Keratinocyte (primary cell): Measurements from ENCODE around the gene RCBTB2. TPM values are rescaled to one million over a fixed set of nuclear protein-coding genes. Genes with fewer than 3 reads are reported as not detected.

Experiments used
- DNase-seq: peaks from one replicate; pipeline ENCODE4 v3.0.0-alpha.2; 2011; ENCODE audit warnings: low read depth, missing footprints, low spot score
- FAIRE-seq: peaks from 2 replicates; lab custom pipeline; 2011; peaks lifted over from hg19 to GRCh38; lab: Jason Lieb, UNC
- H2AFZ ChIP-seq: 2 replicates; pipeline ENCODE4 v1.6.0; 2012; ENCODE audit warnings: low read length, control low read depth, inconsistent platforms; ENCODE audit not compliant: control insufficient read depth
- H3K27ac ChIP-seq: 2 replicates; pipeline ENCODE4 v1.5.1; 2011; ENCODE audit warnings: low read length; ENCODE audit not compliant: control insufficient read depth, insufficient read depth
- H3K27me3 ChIP-seq: 3 replicates; pipeline ENCODE4 v1.6.0; 2011; ENCODE audit warnings: low read length; ENCODE audit not compliant: control insufficient read depth, insufficient read depth; ENCODE audit errors: extremely low read depth
- H3K36me3 ChIP-seq, 2 experiments: 2 replicates in 1 of 2; 3 replicates in 1 of 2; pipeline ENCODE4 v1.5.1; 2011; ENCODE audit warnings: low read length in 2 of 2, mild to moderate bottlenecking in 1 of 2; ENCODE audit not compliant: control insufficient read depth in 2 of 2, insufficient read depth in 2 of 2; ENCODE audit errors: extremely low read depth in 1 of 2
- H3K4me1 ChIP-seq: 3 replicates; pipeline ENCODE4 v1.5.1; 2011; ENCODE audit warnings: low read length; ENCODE audit not compliant: control insufficient read depth, insufficient read depth; ENCODE audit errors: extremely low read depth
- H3K4me2 ChIP-seq: 3 replicates; pipeline ENCODE4 v1.6.0; 2011; ENCODE audit warnings: low read depth, low read length; ENCODE audit not compliant: control insufficient read depth, insufficient read depth; ENCODE audit errors: extremely low read depth
- H3K4me3 ChIP-seq, 3 experiments: fragments of 200-600 bp in 1 of 3; sonication (generic) in 1 of 3; 2 replicates in 2 of 3; 3 replicates in 1 of 3; pipeline ENCODE4 v1.5.1; 2011 to 2016; ENCODE audit warnings: low read length in 3 of 3, mild to moderate bottlenecking in 3 of 3, control low read depth in 2 of 3, inconsistent platforms in 1 of 3, low read depth in 1 of 3, mixed read lengths in 1 of 3, mixed run types in 1 of 3, moderate library complexity in 1 of 3; ENCODE audit not compliant: control insufficient read depth in 2 of 3, insufficient read depth in 2 of 3; ENCODE audit errors: extremely low read depth in 1 of 3
- H3K79me2 ChIP-seq: 2 replicates; pipeline ENCODE4 v1.6.0; 2012; ENCODE audit warnings: low read length; ENCODE audit not compliant: control insufficient read depth, insufficient read depth
- H3K9ac ChIP-seq: 3 replicates; pipeline ENCODE4 v1.6.0; 2011; ENCODE audit warnings: low read length; ENCODE audit not compliant: control insufficient read depth, insufficient read depth; ENCODE audit errors: extremely low read depth
- H3K9me1 ChIP-seq: 3 replicates; pipeline ENCODE4 v1.6.0; 2011; ENCODE audit warnings: low read length; ENCODE audit not compliant: control insufficient read depth, insufficient read depth; ENCODE audit errors: extremely low read depth
- H3K9me3 ChIP-seq: 2 replicates; pipeline ENCODE4 v1.5.1; 2012; ENCODE audit warnings: low read depth, low read length; ENCODE audit not compliant: control insufficient read depth
- H4K20me1 ChIP-seq: 3 replicates; pipeline ENCODE4 v1.6.0; 2011; ENCODE audit warnings: low read length; ENCODE audit not compliant: control insufficient read depth, insufficient read depth; ENCODE audit errors: extremely low read depth
- EZH2 ChIP-seq: IDR thresholded peaks from one replicate; pipeline ENCODE4 v1.6.1; 2012; ENCODE audit warnings: inconsistent platforms, mild to moderate bottlenecking, low read length, moderate library complexity
- dilution Hi-C: fragments of 300-500 bp; cut with MboI; formaldehyde crosslinking; loops from one replicate; pipeline ENCODE4 v1.7.0; 2020; ENCODE audit warnings: low sequenced_read_pairs; ENCODE audit not compliant: extremely low pct_ligation_motif_present
- polyA plus RNA-seq, 5 experiments: library from polyadenylated mRNA; depleted of rRNA in 3 of 5; stranded (reverse) in 3 of 5; stranded (forward) in 1 of 5; unstranded in 1 of 5; fragments of >200 nt; gene quantifications; 1 replicate in 1 of 5; 2 replicates in 3 of 5; 3 replicates in 1 of 5; pipeline versions ENCODE4 v1.2.1 to v1.2.3, GENCODE V29; 2011 to 2012; ENCODE audit warnings: missing spikeins in 2 of 5, low read depth in 1 of 5, low replicate concordance in 1 of 5
- TF ChIP-seq, protein P1 (sequence below), 3 experiments: IDR thresholded peaks in 1 of 3; conservative IDR thresholded peaks in 1 of 3; optimal IDR thresholded peaks in 1 of 3; 2 replicates in 2 of 3; 3 replicates in 1 of 3; pipeline versions ENCODE3 to v1.5.1; 2011; ENCODE audit warnings: low read length in 3 of 3, mild to moderate bottlenecking in 3 of 3, moderate library complexity in 2 of 3, control low read depth in 1 of 3, inconsistent platforms in 1 of 3; ENCODE audit not compliant: insufficient read depth in 2 of 3; ENCODE audit errors: extremely low read depth in 1 of 3

The RCBTB2 gene
- polyA plus RNA-seq, 1 donor (not counting 4 experiments of a cell fraction or from before 2014, with no cell fraction given): 5.5 TPM

DNA sequence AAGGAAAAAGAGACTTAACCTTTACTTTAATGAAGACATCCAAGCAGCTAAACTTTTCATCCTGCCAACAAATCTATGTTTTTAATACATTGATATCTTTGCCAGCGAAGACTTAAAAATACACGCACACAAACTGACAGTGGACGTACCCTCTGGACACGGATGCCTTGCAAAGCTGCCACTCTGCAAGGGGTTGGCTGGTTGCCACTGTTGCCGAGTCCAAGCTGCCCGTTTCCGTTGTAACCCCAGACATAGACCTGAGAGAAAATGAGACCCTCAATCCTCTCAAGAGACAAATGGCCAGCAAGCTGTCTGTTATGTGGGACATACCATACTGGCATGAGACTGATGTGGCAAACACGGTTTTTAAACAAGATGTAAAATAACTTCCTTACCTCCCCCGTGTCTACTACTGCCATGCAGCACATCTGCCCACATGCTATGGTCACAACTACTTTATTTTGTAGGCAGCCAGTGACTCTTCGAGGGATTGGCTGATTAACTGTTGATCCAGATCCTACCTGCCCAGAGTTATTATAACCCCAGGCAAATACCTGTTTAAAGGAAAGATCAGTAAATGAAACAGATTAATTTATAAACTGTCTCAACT lies 21.2 kb downstream of the RCBTB2 start:
- H3K79me2 ChIP-seq: no peaks in the 10 kb centered on the region
- DNase-seq (no peak), FAIRE-seq (peak; percentile 63)
- H3K27me3 ChIP-seq: no peaks in the 10 kb centered on the region
- H3K9me1 ChIP-seq: no peaks in the 10 kb centered on the region
- H3K9me3 ChIP-seq: no peaks in the 10 kb centered on the region
- H4K20me1 ChIP-seq: no peaks in the 10 kb centered on the region
- H2AFZ ChIP-seq: peak overlapping the region; percentile 67
- TF ChIP-seq, protein P1, sequence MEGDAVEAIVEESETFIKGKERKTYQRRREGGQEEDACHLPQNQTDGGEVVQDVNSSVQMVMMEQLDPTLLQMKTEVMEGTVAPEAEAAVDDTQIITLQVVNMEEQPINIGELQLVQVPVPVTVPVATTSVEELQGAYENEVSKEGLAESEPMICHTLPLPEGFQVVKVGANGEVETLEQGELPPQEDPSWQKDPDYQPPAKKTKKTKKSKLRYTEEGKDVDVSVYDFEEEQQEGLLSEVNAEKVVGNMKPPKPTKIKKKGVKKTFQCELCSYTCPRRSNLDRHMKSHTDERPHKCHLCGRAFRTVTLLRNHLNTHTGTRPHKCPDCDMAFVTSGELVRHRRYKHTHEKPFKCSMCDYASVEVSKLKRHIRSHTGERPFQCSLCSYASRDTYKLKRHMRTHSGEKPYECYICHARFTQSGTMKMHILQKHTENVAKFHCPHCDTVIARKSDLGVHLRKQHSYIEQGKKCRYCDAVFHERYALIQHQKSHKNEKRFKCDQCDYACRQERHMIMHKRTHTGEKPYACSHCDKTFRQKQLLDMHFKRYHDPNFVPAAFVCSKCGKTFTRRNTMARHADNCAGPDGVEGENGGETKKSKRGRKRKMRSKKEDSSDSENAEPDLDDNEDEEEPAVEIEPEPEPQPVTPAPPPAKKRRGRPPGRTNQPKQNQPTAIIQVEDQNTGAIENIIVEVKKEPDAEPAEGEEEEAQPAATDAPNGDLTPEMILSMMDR (optimal IDR thresholded peaks at IDR 0.05 in 1 of 3, IDR thresholded peaks at IDR 0.05 in 1 of 3, conservative IDR thresholded peaks at IDR 0.05 in 1 of 3; ENCODE audit: extremely low read depth in 1 of 3, insufficient read depth in 2 of 3, low read length in 3 of 3): no peak
- TF ChIP-seq EZH2: no peak
- peaks cover 24% of the 10 kb centered on the region for H3K4me1 ChIP-seq
- no peak overlapping the region for H3K27ac ChIP-seq
- no peak overlapping the region for H3K9ac ChIP-seq
- H3K4me2 ChIP-seq: peak overlapping the region; percentile 55
- no peaks in the 10 kb centered on the region for H3K36me3 ChIP-seq
- dilution Hi-C loops: no loop called here
- peak overlapping the region in 1 of 3 experiments; percentile 29 for H3K4me3 ChIP-seq

GRCh38 chr13:48510698-48511097 lies 22.2 kb downstream of the RCBTB2 start:
- FAIRE-seq (no peak), DNase-seq (no peak)
- no peaks in the 10 kb centered on the region for H3K36me3 ChIP-seq
- no peak overlapping the region for H2AFZ ChIP-seq
- H3K4me1 ChIP-seq: peaks cover 34% of the 10 kb centered on the region
- H3K4me2 ChIP-seq: no peak overlapping the region
- no peak overlapping the region for H3K4me3 ChIP-seq
- H3K9me1 ChIP-seq: no peaks in the 10 kb centered on the region
- TF ChIP-seq EZH2: no peak
- TF ChIP-seq, protein P1 (optimal IDR thresholded peaks at IDR 0.05 in 1 of 3, IDR thresholded peaks at IDR 0.05 in 1 of 3, conservative IDR thresholded peaks at IDR 0.05 in 1 of 3; ENCODE audit: extremely low read depth in 1 of 3, insufficient read depth in 2 of 3, low read length in 3 of 3): no peak
- no peaks in the 10 kb centered on the region for H3K9me3 ChIP-seq
- dilution Hi-C loops: no loop called here
- H3K27me3 ChIP-seq: no peaks in the 10 kb centered on the region
- no peak overlapping the region for H3K9ac ChIP-seq
- no peak overlapping the region for H3K27ac ChIP-seq
- H3K79me2 ChIP-seq: no peaks in the 10 kb centered on the region
- H4K20me1 ChIP-seq: no peaks in the 10 kb centered on the region
